H1 (cell line): ENCODE data around the gene ID1. TPM values are rescaled to one million over a fixed set of nuclear protein-coding genes. Genes with fewer than 3 reads are reported as not detected.

Experiments
- CTCF ChIA-PET: fragments of 300-600 bp; sonication (Branson Sonifier 250); formaldehyde crosslinking; loops from one replicate; lab custom pipeline; 2021; ENCODE audit not compliant: partially characterized antibody; lab: Charles Lee
- POLR2A ChIA-PET: fragments of 300-600 bp; sonication (Branson Sonifier 250); formaldehyde crosslinking; loops from one replicate; lab custom pipeline; 2021; ENCODE audit warnings: inconsistent platforms; ENCODE audit not compliant: partially characterized antibody; lab: Charles Lee
- DNase-seq, 2 experiments: peaks; one replicate each; pipeline versions ENCODE4 v3.0.0 to v3.0.0-alpha.2; 2010 to 2022; ENCODE audit warnings: low spot score in 2 of 2, low read depth in 1 of 2, mixed read lengths in 1 of 2
- FAIRE-seq: peaks from 2 replicates; lab custom pipeline; 2011; peaks lifted over from hg19 to GRCh38; lab: Jason Lieb, UNC
- H2AFZ ChIP-seq: 2 replicates; pipeline ENCODE4 v1.8.1; 2012; ENCODE audit warnings: low read length, inconsistent platforms
- H2AK5ac ChIP-seq: 2 replicates; pipeline ENCODE4 v1.6.1; 2013; ENCODE audit warnings: low read depth, low read length
- H2BK120ac ChIP-seq: replicated peaks from 2 replicates; pipeline ENCODE3; 2013; ENCODE audit warnings: low read depth, low read length, inconsistent platforms
- H2BK12ac ChIP-seq: 2 replicates; pipeline ENCODE4 v1.6.1; 2013; ENCODE audit warnings: low read depth, low read length
- H2BK15ac ChIP-seq: 2 replicates; pipeline ENCODE4 v1.6.1; 2013; ENCODE audit warnings: low read length
- H2BK20ac ChIP-seq: 2 replicates; pipeline ENCODE4 v1.6.1; 2013; ENCODE audit warnings: low read length
- H2BK5ac ChIP-seq: 2 replicates; pipeline ENCODE4 v1.6.1; 2013; ENCODE audit warnings: low read depth, low read length
- H3K14ac ChIP-seq: 2 replicates; pipeline ENCODE4 v1.6.1; 2013; ENCODE audit warnings: inconsistent platforms; ENCODE audit not compliant: insufficient read length
- H3K18ac ChIP-seq: 2 replicates; pipeline ENCODE4 v1.6.1; 2013; ENCODE audit warnings: low read length; ENCODE audit errors: extremely low read depth
- H3K23ac ChIP-seq: 2 replicates; pipeline ENCODE4 v1.6.1; 2013; ENCODE audit warnings: inconsistent platforms; ENCODE audit not compliant: insufficient read length
- H3K23me2 ChIP-seq: 2 replicates; pipeline ENCODE4 v1.6.1; 2013; ENCODE audit warnings: low read depth, low read length
- H3K27ac ChIP-seq: 2 replicates; pipeline ENCODE4 v1.6.1; 2011; ENCODE audit warnings: low read depth, low read length, inconsistent platforms
- H3K27me3 ChIP-seq, 4 experiments: replicated peaks in 1 of 4; 1 replicate in 1 of 4; 2 replicates in 3 of 4; pipeline versions ENCODE4 v1.6.1 to v1.8.1; 2011 to 2013; ENCODE audit warnings: low read length in 3 of 4, mild to moderate bottlenecking in 3 of 4, inconsistent platforms in 2 of 4, mixed read lengths in 2 of 4, moderate library complexity in 1 of 4; ENCODE audit not compliant: control insufficient read depth in 3 of 4, insufficient read depth in 3 of 4; ENCODE audit errors: extremely low read depth in 1 of 4
- H3K36me3 ChIP-seq, 4 experiments: 2 replicates each; pipeline versions ENCODE4 v1.6.1 to v1.8.1; 2011 to 2013; ENCODE audit warnings: mild to moderate bottlenecking in 4 of 4, low read length in 3 of 4, moderate library complexity in 2 of 4, control low read depth in 1 of 4, inconsistent platforms in 1 of 4; ENCODE audit not compliant: insufficient read depth in 4 of 4, control insufficient read depth in 2 of 4
- H3K4ac ChIP-seq: replicated peaks from 2 replicates; pipeline ENCODE3; 2013; ENCODE audit warnings: low read length, low read depth, mixed read lengths, inconsistent platforms; ENCODE audit not compliant: insufficient read length
- H3K4me1 ChIP-seq, 4 experiments: replicated peaks in 1 of 4; 1 replicate in 1 of 4; 2 replicates in 3 of 4; pipeline versions ENCODE4 v1.6.1 to v1.8.1; 2011 to 2013; ENCODE audit warnings: low read length in 3 of 4, inconsistent platforms in 2 of 4, mixed read lengths in 1 of 4; ENCODE audit not compliant: insufficient read depth in 4 of 4, control insufficient read depth in 3 of 4
- H3K4me2 ChIP-seq, 2 experiments: 2 replicates each; pipeline versions ENCODE4 v1.6.1 to v1.8.1; 2011 to 2013; ENCODE audit warnings: low read depth in 2 of 2, low read length in 2 of 2, control low read depth in 1 of 2, inconsistent platforms in 1 of 2, mild to moderate bottlenecking in 1 of 2; ENCODE audit not compliant: insufficient read depth in 1 of 2
- H3K4me3 ChIP-seq, 4 experiments: fragments of 200-600, 300-600 bp in 1 of 4; sonication (generic), shearing (Covaris generic), sonication (Bioruptor Twin) in 1 of 4; 2 replicates each; pipeline versions ENCODE4 v1.5.1 to v1.8.1; 2011 to 2016; ENCODE audit warnings: low read length in 4 of 4, low read depth in 3 of 4, control low read depth in 2 of 4, inconsistent platforms in 2 of 4, mild to moderate bottlenecking in 2 of 4, mixed read lengths in 1 of 4, moderate library complexity in 1 of 4; ENCODE audit not compliant: insufficient read depth in 2 of 4; ENCODE audit errors: extremely low read depth in 1 of 4
- H3K56ac ChIP-seq: replicated peaks from 2 replicates; pipeline ENCODE3; 2013; ENCODE audit warnings: low read depth, mild to moderate bottlenecking, mixed read lengths, low read length, inconsistent platforms; ENCODE audit not compliant: insufficient read length
- H3K79me1 ChIP-seq: 2 replicates; pipeline ENCODE4 v1.6.1; 2013; ENCODE audit warnings: low read depth, low read length, control low read depth
- H3K79me2 ChIP-seq, 2 experiments: 2 replicates each; pipeline versions ENCODE4 v1.6.1 to v1.8.1; 2012 to 2013; ENCODE audit warnings: low read length in 2 of 2, mild to moderate bottlenecking in 2 of 2, inconsistent platforms in 1 of 2; ENCODE audit not compliant: insufficient read depth in 2 of 2, control insufficient read depth in 1 of 2
- H3K9ac ChIP-seq, 4 experiments: replicated peaks in 1 of 4; 1 replicate in 1 of 4; 2 replicates in 3 of 4; pipeline versions ENCODE4 v1.6.1 to v1.8.1; 2011 to 2013; ENCODE audit warnings: low read depth in 3 of 4, low read length in 3 of 4, control low read depth in 2 of 4, mild to moderate bottlenecking in 2 of 4, moderate library complexity in 2 of 4, inconsistent platforms in 1 of 4; ENCODE audit errors: extremely low read depth in 1 of 4
- H3K9me3 ChIP-seq, 2 experiments: 2 replicates each; pipeline versions ENCODE4 v1.6.1 to v1.8.1; 2012 to 2013; ENCODE audit warnings: mild to moderate bottlenecking in 2 of 2, moderate library complexity in 2 of 2, control low read depth in 1 of 2, inconsistent platforms in 1 of 2, low read depth in 1 of 2, low read length in 1 of 2, mixed read lengths in 1 of 2; ENCODE audit not compliant: insufficient read depth in 2 of 2
- H4K20me1 ChIP-seq, 2 experiments: replicated peaks in 1 of 2; 2 replicates each; pipeline versions ENCODE3 to v1.8.1; 2011 to 2013; ENCODE audit warnings: inconsistent platforms in 2 of 2, low read length in 2 of 2, mild to moderate bottlenecking in 1 of 2; ENCODE audit not compliant: insufficient read depth in 2 of 2, control insufficient read depth in 1 of 2
- H4K5ac ChIP-seq: 2 replicates; pipeline ENCODE4 v1.6.1; 2013; ENCODE audit warnings: low read length, low read depth, mixed read lengths, inconsistent platforms; ENCODE audit not compliant: insufficient read length
- H4K8ac ChIP-seq: 2 replicates; pipeline ENCODE4 v1.8.0; 2013; ENCODE audit warnings: mild to moderate bottlenecking, moderate library complexity, low read length, inconsistent platforms; ENCODE audit not compliant: insufficient read depth; ENCODE audit errors: extremely low read depth
- H4K91ac ChIP-seq: replicated peaks from 2 replicates; pipeline ENCODE3; 2013; ENCODE audit warnings: low read length, mixed read lengths, inconsistent platforms; ENCODE audit not compliant: insufficient read length
- BRCA1 ChIP-seq: IDR thresholded peaks from 2 replicates; pipeline ENCODE4 v1.6.1; 2012; ENCODE audit warnings: low read depth, low read length, improper control_type of control experiment
- CBX8 ChIP-seq: fragments of 300-800, 300-1000 bp; sonication (generic); IDR thresholded peaks from 2 replicates; pipeline ENCODE4 v1.7.1; 2016; ENCODE audit warnings: low read depth, low read length, borderline replicate concordance
- FOSL1 ChIP-seq: IDR thresholded peaks from 2 replicates; pipeline ENCODE4 v1.6.1; 2011; ENCODE audit warnings: mild to moderate bottlenecking, low read depth, low read length, moderate library complexity; ENCODE audit not compliant: insufficient read depth
- GTF2F1 ChIP-seq: IDR thresholded peaks from 2 replicates; pipeline ENCODE4 v1.6.1; 2012; ENCODE audit warnings: low read depth, low read length, improper control_type of control experiment, borderline replicate concordance
- JUND ChIP-seq: IDR thresholded peaks from 2 replicates; pipeline ENCODE4 v1.6.1; 2011; ENCODE audit warnings: mild to moderate bottlenecking, improper control_type of control experiment, low read length
- NANOG ChIP-seq: IDR thresholded peaks from 2 replicates; pipeline ENCODE4 v1.6.1; 2011; ENCODE audit warnings: low read length, low read depth, mild to moderate bottlenecking, inconsistent platforms; ENCODE audit not compliant: insufficient read depth, poor library complexity, severe bottlenecking
- POLR2A ChIP-seq, 2 experiments: IDR thresholded peaks; 1 replicate in 1 of 2; 2 replicates in 1 of 2; pipeline ENCODE4 v1.6.1; 2011; ENCODE audit warnings: low read depth in 2 of 2, low read length in 2 of 2, mild to moderate bottlenecking in 2 of 2; ENCODE audit errors: control extremely low read depth in 1 of 2
- POLR2AphosphoS5 ChIP-seq: IDR thresholded peaks from 2 replicates; pipeline ENCODE4 v1.6.1; 2011; ENCODE audit warnings: low read depth, low read length
- RBBP5 ChIP-seq: IDR thresholded peaks from 2 replicates; pipeline ENCODE4 v1.7.1; 2012; ENCODE audit warnings: low read depth, mild to moderate bottlenecking, inconsistent platforms, low read length, moderate library complexity, borderline replicate concordance
- SAP30 ChIP-seq: fragments of 300-600 bp; sonication (generic); IDR thresholded peaks from 2 replicates; pipeline ENCODE4 v1.7.1; 2012; ENCODE audit warnings: low read length, moderate library complexity, mild to moderate bottlenecking, inconsistent platforms; ENCODE audit not compliant: insufficient read depth, insufficient replicate concordance
- TEAD4 ChIP-seq: IDR thresholded peaks from 2 replicates; pipeline ENCODE4 v1.6.1; 2012; ENCODE audit warnings: low read depth, low read length, inconsistent platforms, mixed read lengths
- WGBS, 2 experiments: shearing (Covaris generic) in 1 of 2; methylation state at CpG; one replicate each; pipeline versions ENCODE4 v1.1.6 to v1.1.7; 2013 to 2015; ENCODE audit warnings: low lambda C conversion rate in 2 of 2, mixed read lengths in 2 of 2, inconsistent platforms in 1 of 2, low coverage in 1 of 2, missing lambda C conversion rate in 1 of 2; ENCODE audit not compliant: insufficient replicate concordance in 2 of 2, insufficient coverage in 1 of 2, insufficient read length in 1 of 2; ENCODE audit errors: extremely low coverage in 1 of 2, missing lambda C conversion rate in 1 of 2; 5-methylcytosine and 5-hydroxymethylcytosine counted together
- polyA plus RNA-seq, 7 experiments: library from polyadenylated mRNA; depleted of rRNA in 3 of 7; stranded (reverse) in 5 of 7; unstranded in 2 of 7; fragments of >200 nt in 5 of 7; fragments of 200-250 nt in 2 of 7; gene quantifications; 1 replicate in 5 of 7; 2 replicates in 1 of 7; 4 replicates in 1 of 7; pipeline versions ENCODE4 v1.2.1 to v1.2.3, GENCODE V29; 2011 to 2013; ENCODE audit warnings: missing spikeins in 2 of 7, mixed read lengths in 2 of 7
- total RNA-seq: library from RNA; stranded (reverse); fragmentation: NEBNext Ultra II Directional; extraction: Animal tissue kit (Norgen Biotek cat#: 25700); gene quantifications from 2 replicates; pipeline ENCODE4 v1.2.1, GENCODE V29; 2021
- TF ChIP-seq, protein P1 (sequence below): IDR thresholded peaks from 2 replicates; pipeline ENCODE4 v1.6.1; 2011; ENCODE audit warnings: low read length, improper control_type of control experiment
- TF ChIP-seq, protein P2 (sequence below): IDR thresholded peaks from 2 replicates; pipeline ENCODE4 v1.6.1; 2012; ENCODE audit warnings: inconsistent platforms

ID1 gene
- total and polyA plus RNA-seq, 2 of the 8 experiments (the other 6 are each of a cell fraction or from before 2014, with no cell fraction given) = 120 to 357 TPM

DNA sequence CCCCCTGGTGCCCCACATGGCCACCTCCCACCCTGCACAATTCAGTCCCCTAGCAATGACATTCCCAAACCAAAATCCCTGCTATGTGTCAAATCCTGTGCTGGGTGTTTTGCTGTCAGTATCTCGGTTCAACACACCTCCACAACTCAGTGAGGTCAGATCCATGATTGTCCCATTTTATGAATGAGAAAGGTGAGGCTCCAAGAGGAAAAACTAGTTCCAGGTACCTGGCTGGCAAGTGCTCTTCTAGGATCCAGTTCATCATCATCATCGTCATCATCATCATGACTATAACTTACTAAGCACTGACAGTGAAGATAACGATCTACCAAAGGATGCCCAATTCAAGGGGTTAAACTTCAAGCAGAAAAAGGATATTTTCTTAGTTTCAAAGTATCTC is 15.2 kb downstream of the ID1 start:
- H3K27ac ChIP-seq = no peak overlapping the region
- H3K23ac ChIP-seq = no peak overlapping the region
- H3K56ac ChIP-seq = no peak overlapping the region
- no peaks in the 10 kb centered on the region; a peak in 1 of 7 replicates for H3K4me1 ChIP-seq
- no peak overlapping the region for H4K91ac ChIP-seq
- H2BK5ac ChIP-seq = no peak overlapping the region
- TF ChIP-seq BRCA1 (no peak), JUND (no peak), GTF2F1 (no peak), POLR2AphosphoS5 (no peak), FOSL1 (no peak), POLR2A (IDR thresholded peaks at IDR 0.05; ENCODE audit: control extremely low read depth in 1 of 2, low read depth in 2 of 2, low read length in 2 of 2) (no peak), NANOG (no peak), SAP30 (no peak), TEAD4 (no peak), CBX8 (no peak), RBBP5 (no peak)
- TF ChIP-seq, protein P1, sequence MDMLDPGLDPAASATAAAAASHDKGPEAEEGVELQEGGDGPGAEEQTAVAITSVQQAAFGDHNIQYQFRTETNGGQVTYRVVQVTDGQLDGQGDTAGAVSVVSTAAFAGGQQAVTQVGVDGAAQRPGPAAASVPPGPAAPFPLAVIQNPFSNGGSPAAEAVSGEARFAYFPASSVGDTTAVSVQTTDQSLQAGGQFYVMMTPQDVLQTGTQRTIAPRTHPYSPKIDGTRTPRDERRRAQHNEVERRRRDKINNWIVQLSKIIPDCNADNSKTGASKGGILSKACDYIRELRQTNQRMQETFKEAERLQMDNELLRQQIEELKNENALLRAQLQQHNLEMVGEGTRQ = no peak
- TF ChIP-seq, protein P2, sequence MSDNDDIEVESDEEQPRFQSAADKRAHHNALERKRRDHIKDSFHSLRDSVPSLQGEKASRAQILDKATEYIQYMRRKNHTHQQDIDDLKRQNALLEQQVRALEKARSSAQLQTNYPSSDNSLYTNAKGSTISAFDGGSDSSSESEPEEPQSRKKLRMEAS = no peak
- no peak overlapping the region for H4K5ac ChIP-seq
- H3K79me2 ChIP-seq = no peaks in the 10 kb centered on the region
- H2AFZ ChIP-seq = no peak overlapping the region
- DNase-seq (no peak), FAIRE-seq (no peak)
- no peak overlapping the region for H2BK12ac ChIP-seq
- H2BK20ac ChIP-seq = no peak overlapping the region
- no peak overlapping the region for H3K4me3 ChIP-seq
- WGBS, 2 experiments = 86% methylated on average over 3 of the region's 3 CpGs; no CpG with 5 or more reads in 1 of the 2 experiments
- no peak overlapping the region for H4K8ac ChIP-seq
- H2BK120ac ChIP-seq = no peak overlapping the region
- H3K79me1 ChIP-seq = no peaks in the 10 kb centered on the region
- H3K4ac ChIP-seq = no peak overlapping the region
- H2BK15ac ChIP-seq = no peak overlapping the region
- no peaks in the 10 kb centered on the region; a peak in 2 of 7 replicates for H3K27me3 ChIP-seq
- H4K20me1 ChIP-seq = no peaks in the 10 kb centered on the region
- no peak overlapping the region for H3K9ac ChIP-seq
- H3K14ac ChIP-seq = no peak overlapping the region
- ChIA-PET POLR2A (interaction anchor here (26.1 kb wide), 1 partner anchor 51 kb away, joined by 1033 read pairs; no protein-coding TSS in a partner anchor), CTCF (interaction anchor here (32.8 kb wide), 1 partner anchor 54 kb away, joined by 1559 read pairs; no protein-coding TSS in a partner anchor)
- H2AK5ac ChIP-seq = no peak overlapping the region
- H3K23me2 ChIP-seq = no peaks in the 10 kb centered on the region
- H3K4me2 ChIP-seq = no peak overlapping the region
- no peaks in the 10 kb centered on the region for H3K9me3 ChIP-seq
- H3K36me3 ChIP-seq = no peaks in the 10 kb centered on the region
- H3K18ac ChIP-seq = no peak overlapping the region
